ENCODE results near the gene ERN1. TPM values are rescaled to one million over a fixed set of nuclear protein-coding genes. Genes with fewer than 3 reads are reported as not detected.

ERN1 gene
- total RNA-seq, 1 donor from 2014 or later, result 5.7 TPM

- H3K27me3 ChIP-seq (ENCODE audit: control insufficient read depth in 3 of 3, insufficient read depth in 3 of 3, low read length in 3 of 3), result no peaks in the 10 kb centered on the region
- no peak overlapping the region for H3K9ac ChIP-seq (ENCODE audit: low read depth in 1 of 3, low read length in 3 of 3)
- peaks cover 42 to 68% (median 46%) of the 10 kb centered on the region in 3 donors for H3K36me3 ChIP-seq (ENCODE audit: control insufficient read depth in 3 of 3, insufficient read depth in 3 of 3, low read length in 3 of 3)
- H3K4me3 ChIP-seq (ENCODE audit: low read length in 3 of 3), result no peak overlapping the region
- H3K9me3 ChIP-seq (ENCODE audit: control insufficient read depth in 3 of 3, low read length in 3 of 3), result no peaks in the 10 kb centered on the region
- H3K4me1 ChIP-seq (ENCODE audit: control insufficient read depth in 3 of 3, insufficient read depth in 3 of 3, low read length in 3 of 3), result no peaks in the 10 kb centered on the region
- H3K27ac ChIP-seq (ENCODE audit: low read depth, low read length), result no peak overlapping the region
Measured at GRCh38 chr17:64056269-64057005, 73.5 kb downstream of the ERN1 start.

GRCh38 chr17:64055183-64056142, 74.5 kb downstream of the ERN1 start:
- Histone ChIP-seq H3K27ac (ENCODE audit: low read depth, low read length) (no peak overlapping the region), H3K4me3 (ENCODE audit: low read length in 3 of 3) (no peak overlapping the region), H3K4me1 (ENCODE audit: control insufficient read depth in 3 of 3, insufficient read depth in 3 of 3, low read length in 3 of 3) (no peaks in the 10 kb centered on the region), H3K27me3 (ENCODE audit: control insufficient read depth in 3 of 3, insufficient read depth in 3 of 3, low read length in 3 of 3) (no peaks in the 10 kb centered on the region), H3K36me3 (ENCODE audit: control insufficient read depth in 3 of 3, insufficient read depth in 3 of 3, low read length in 3 of 3) (peaks cover 39 to 69% (median 41%) of the 10 kb centered on the region in 3 donors), H3K9me3 (ENCODE audit: control insufficient read depth in 3 of 3, low read length in 3 of 3) (no peaks in the 10 kb centered on the region), H3K9ac (ENCODE audit: low read depth in 1 of 3, low read length in 3 of 3) (no peak overlapping the region)

GRCh38 chr17:64054304-64054703, 75.6 kb downstream of the ERN1 start:
- Histone ChIP-seq H3K4me3 (ENCODE audit: low read length in 3 of 3) (no peak overlapping the region), H3K27ac (ENCODE audit: low read depth, low read length) (no peak overlapping the region), H3K9ac (ENCODE audit: low read depth in 1 of 3, low read length in 3 of 3) (no peak overlapping the region), H3K9me3 (ENCODE audit: control insufficient read depth in 3 of 3, low read length in 3 of 3) (no peaks in the 10 kb centered on the region), H3K4me1 (ENCODE audit: control insufficient read depth in 3 of 3, insufficient read depth in 3 of 3, low read length in 3 of 3) (no peaks in the 10 kb centered on the region), H3K36me3 (ENCODE audit: control insufficient read depth in 3 of 3, insufficient read depth in 3 of 3, low read length in 3 of 3) (peaks cover 37 to 72% (median 47%) of the 10 kb centered on the region in 3 donors), H3K27me3 (ENCODE audit: control insufficient read depth in 3 of 3, insufficient read depth in 3 of 3, low read length in 3 of 3) (no peaks in the 10 kb centered on the region)

- no peak overlapping the region for H3K4me3 ChIP-seq (ENCODE audit: low read length in 3 of 3)
- H3K36me3 ChIP-seq (ENCODE audit: control insufficient read depth in 3 of 3, insufficient read depth in 3 of 3, low read length in 3 of 3), result peaks cover 47 to 74% (median 48%) of the 10 kb centered on the region in 3 donors
- no peaks in the 10 kb centered on the region for H3K27me3 ChIP-seq (ENCODE audit: control insufficient read depth in 3 of 3, insufficient read depth in 3 of 3, low read length in 3 of 3)
- H3K4me1 ChIP-seq (ENCODE audit: control insufficient read depth in 3 of 3, insufficient read depth in 3 of 3, low read length in 3 of 3), result no peaks in the 10 kb centered on the region
- no peak overlapping the region for H3K9ac ChIP-seq (ENCODE audit: low read depth in 1 of 3, low read length in 3 of 3)
- no peak overlapping the region for H3K27ac ChIP-seq (ENCODE audit: low read depth, low read length)
- H3K9me3 ChIP-seq (ENCODE audit: control insufficient read depth in 3 of 3, low read length in 3 of 3), result no peaks in the 10 kb centered on the region
Measured at GRCh38 chr17:64053101-64053500, 76.8 kb downstream of the ERN1 start.

GRCh38 chr17:64051153-64051552, 78.8 kb downstream of the ERN1 start:
- Histone ChIP-seq H3K27me3 (ENCODE audit: control insufficient read depth in 3 of 3, insufficient read depth in 3 of 3, low read length in 3 of 3) (no peaks in the 10 kb centered on the region), H3K9me3 (ENCODE audit: control insufficient read depth in 3 of 3, low read length in 3 of 3) (no peaks in the 10 kb centered on the region), H3K4me1 (ENCODE audit: control insufficient read depth in 3 of 3, insufficient read depth in 3 of 3, low read length in 3 of 3) (no peaks in the 10 kb centered on the region), H3K4me3 (ENCODE audit: low read length in 3 of 3) (no peak overlapping the region), H3K9ac (ENCODE audit: low read depth in 1 of 3, low read length in 3 of 3) (no peak overlapping the region), H3K36me3 (ENCODE audit: control insufficient read depth in 3 of 3, insufficient read depth in 3 of 3, low read length in 3 of 3) (peaks cover 49 to 72% (median 57%) of the 10 kb centered on the region in 3 donors), H3K27ac (ENCODE audit: low read depth, low read length) (no peak overlapping the region)

- Histone ChIP-seq H3K27ac (ENCODE audit: low read depth, low read length) (no peak overlapping the region), H3K27me3 (ENCODE audit: control insufficient read depth in 3 of 3, insufficient read depth in 3 of 3, low read length in 3 of 3) (no peaks in the 10 kb centered on the region), H3K36me3 (ENCODE audit: control insufficient read depth in 3 of 3, insufficient read depth in 3 of 3, low read length in 3 of 3) (peaks cover 52 to 75% (median 64%) of the 10 kb centered on the region in 3 donors)
Measured at GRCh38 chr17:64048805-64049204, 81.1 kb downstream of the ERN1 start.

GRCh38 chr17:64045176-64045575, 84.8 kb downstream of the ERN1 start:
- peaks cover 55 to 64% (median 62%) of the 10 kb centered on the region in 3 donors for H3K36me3 ChIP-seq (ENCODE audit: control insufficient read depth in 3 of 3, insufficient read depth in 3 of 3, low read length in 3 of 3)
- H3K9ac ChIP-seq (ENCODE audit: low read depth in 1 of 3, low read length in 3 of 3), result no peak overlapping the region
- H3K4me3 ChIP-seq (ENCODE audit: low read length in 3 of 3), result no peak overlapping the region
- H3K27ac ChIP-seq (ENCODE audit: low read depth, low read length), result no peak overlapping the region
- H3K9me3 ChIP-seq (ENCODE audit: control insufficient read depth in 3 of 3, low read length in 3 of 3), result no peaks in the 10 kb centered on the region
- H3K4me1 ChIP-seq (ENCODE audit: control insufficient read depth in 3 of 3, insufficient read depth in 3 of 3, low read length in 3 of 3), result no peaks in the 10 kb centered on the region
- no peaks in the 10 kb centered on the region for H3K27me3 ChIP-seq (ENCODE audit: control insufficient read depth in 3 of 3, insufficient read depth in 3 of 3, low read length in 3 of 3)

More at GRCh38 chr17:64048805-64049204, 81.1 kb downstream of the ERN1 start:
- Histone ChIP-seq H3K9ac (ENCODE audit: low read depth in 1 of 3, low read length in 3 of 3) (no peak overlapping the region), H3K4me1 (ENCODE audit: control insufficient read depth in 3 of 3, insufficient read depth in 3 of 3, low read length in 3 of 3) (no peaks in the 10 kb centered on the region), H3K9me3 (ENCODE audit: control insufficient read depth in 3 of 3, low read length in 3 of 3) (no peaks in the 10 kb centered on the region), H3K4me3 (ENCODE audit: low read length in 3 of 3) (no peak overlapping the region)

- Histone ChIP-seq H3K4me3 (ENCODE audit: low read length in 3 of 3) (no peak overlapping the region), H3K27me3 (ENCODE audit: control insufficient read depth in 3 of 3, insufficient read depth in 3 of 3, low read length in 3 of 3) (no peaks in the 10 kb centered on the region), H3K36me3 (ENCODE audit: control insufficient read depth in 3 of 3, insufficient read depth in 3 of 3, low read length in 3 of 3) (peaks cover 42 to 49% (median 47%) of the 10 kb centered on the region in 3 donors), H3K27ac (ENCODE audit: low read depth, low read length) (no peak overlapping the region), H3K4me1 (ENCODE audit: control insufficient read depth in 3 of 3, insufficient read depth in 3 of 3, low read length in 3 of 3) (no peaks in the 10 kb centered on the region), H3K9ac (ENCODE audit: low read depth in 1 of 3, low read length in 3 of 3) (no peak overlapping the region), H3K9me3 (ENCODE audit: control insufficient read depth in 3 of 3, low read length in 3 of 3) (no peaks in the 10 kb centered on the region)
Measured at GRCh38 chr17:64042700-64043485, 87.1 kb downstream of the ERN1 start.

GRCh38 chr17:64041912-64042311, 88.0 kb downstream of the ERN1 start:
- H3K27ac ChIP-seq (ENCODE audit: low read depth, low read length), result no peak overlapping the region
- H3K4me1 ChIP-seq (ENCODE audit: control insufficient read depth in 3 of 3, insufficient read depth in 3 of 3, low read length in 3 of 3), result no peaks in the 10 kb centered on the region
- H3K4me3 ChIP-seq (ENCODE audit: low read length in 3 of 3), result no peak overlapping the region
- H3K9ac ChIP-seq (ENCODE audit: low read depth in 1 of 3, low read length in 3 of 3), result no peak overlapping the region
- H3K9me3 ChIP-seq (ENCODE audit: control insufficient read depth in 3 of 3, low read length in 3 of 3), result no peaks in the 10 kb centered on the region
- no peaks in the 10 kb centered on the region for H3K27me3 ChIP-seq (ENCODE audit: control insufficient read depth in 3 of 3, insufficient read depth in 3 of 3, low read length in 3 of 3)
- H3K36me3 ChIP-seq (ENCODE audit: control insufficient read depth in 3 of 3, insufficient read depth in 3 of 3, low read length in 3 of 3), result peaks cover 41 to 45% (median 42%) of the 10 kb centered on the region in 3 donors

All from skeletal muscle tissue (tissue), 4 donors.